Measurements from ENCODE around the gene PATL2. TPM values are rescaled to one million over a fixed set of nuclear protein-coding genes. Genes with fewer than 3 reads are reported as not detected.

Gene PATL2
- total RNA-seq, 1 experiment from 2014 or later: 0.49 TPM

GRCh38 chr15:44656298-44656697 lies 54.8 kb downstream of the PATL2 start:
- peaks cover 11% of the 10 kb centered on the region for H3K36me3 ChIP-seq (ENCODE audit: control insufficient read depth, insufficient read depth, low read length)

GRCh38 chr15:44654858-44655257 lies 56.3 kb downstream of the PATL2 start:
- Histone ChIP-seq H3K27me3 (ENCODE audit: control insufficient read depth, insufficient read depth, low read length) (no peaks in the 10 kb centered on the region), H3K36me3 (ENCODE audit: control insufficient read depth, insufficient read depth, low read length) (peaks cover 11% of the 10 kb centered on the region), H3K4me3 (ENCODE audit: low read depth in 2 of 2, low read length in 2 of 2) (no peak overlapping the region), H3K27ac (ENCODE audit: low read length) (no peak overlapping the region), H3K9me3 (ENCODE audit: control insufficient read depth, insufficient read depth, low read depth, low read length) (no peaks in the 10 kb centered on the region), H3K4me1 (ENCODE audit: control insufficient read depth, insufficient read depth, low read length) (no peaks in the 10 kb centered on the region)
- no peak for TF ChIP-seq CTCF (IDR thresholded peaks at IDR 0.05)
- no peak for TF ChIP-seq REST (IDR thresholded peaks at IDR 0.05; ENCODE audit: insufficient read depth in 1 of 2, low read depth in 2 of 2, low read length in 1 of 2)
- TF ChIP-seq TCF7L2 (IDR thresholded peaks at IDR 0.05; ENCODE audit: low read depth, low read length): no peak
- no peak for TF ChIP-seq POLR2AphosphoS5 (IDR thresholded peaks at IDR 0.05; ENCODE audit: low read depth, low read length)
- no peak for TF ChIP-seq SIN3A (IDR thresholded peaks at IDR 0.05; ENCODE audit: borderline replicate concordance, insufficient read depth, low read depth, low read length)
- no peak for DNase-seq (ENCODE audit: low read depth, low spot score)
- in situ Hi-C loops (cut with HindIII; ENCODE audit: low pct_unique_long_range_greater_than_20kb, low sequenced_read_pairs): no loop called here
- POLR2A ChIA-PET: interaction anchor here (0.6 kb wide), 1 partner anchor 77 kb away, joined by 3 read pairs; no protein-coding TSS in a partner anchor
- CTCF ChIA-PET: no interaction called here
- no TSS peak for BruUV-seq (replicated peaks)
- intact Hi-C loops (cut with micrococcal nuclease; ENCODE audit: unreplicated experiment): no loop called here
- no peak for ATAC-seq

More at GRCh38 chr15:44656298-44656697, 54.8 kb downstream of the PATL2 start:
- no peak for TF ChIP-seq CTCF (IDR thresholded peaks at IDR 0.05)
- TF ChIP-seq REST (IDR thresholded peaks at IDR 0.05; ENCODE audit: insufficient read depth in 1 of 2, low read depth in 2 of 2, low read length in 1 of 2): no peak
- no peak for TF ChIP-seq SIN3A (IDR thresholded peaks at IDR 0.05; ENCODE audit: borderline replicate concordance, insufficient read depth, low read depth, low read length)
- TF ChIP-seq POLR2AphosphoS5 (IDR thresholded peaks at IDR 0.05; ENCODE audit: low read depth, low read length): no peak
- no peak for TF ChIP-seq TCF7L2 (IDR thresholded peaks at IDR 0.05; ENCODE audit: low read depth, low read length)
- CTCF ChIA-PET: no interaction called here
- DNase-seq (ENCODE audit: low read depth, low spot score) (no peak), ATAC-seq (no peak)
- no peaks in the 10 kb centered on the region for H3K27me3 ChIP-seq (ENCODE audit: control insufficient read depth, insufficient read depth, low read length)
- in situ Hi-C loops (cut with HindIII; ENCODE audit: low pct_unique_long_range_greater_than_20kb, low sequenced_read_pairs) (no loop called here), intact Hi-C loops (cut with micrococcal nuclease; ENCODE audit: unreplicated experiment) (no loop called here)
- H3K27ac ChIP-seq (ENCODE audit: low read length): no peak overlapping the region
- H3K9me3 ChIP-seq (ENCODE audit: control insufficient read depth, insufficient read depth, low read depth, low read length): no peaks in the 10 kb centered on the region
- no peak overlapping the region for H3K4me3 ChIP-seq (ENCODE audit: low read depth in 2 of 2, low read length in 2 of 2)
- H3K4me1 ChIP-seq (ENCODE audit: control insufficient read depth, insufficient read depth, low read length): no peaks in the 10 kb centered on the region
- BruUV-seq (replicated peaks): no TSS peak
- POLR2A ChIA-PET: interaction anchor here (0.6 kb wide), 1 partner anchor 80 kb away, joined by 4 read pairs; the partner anchor contains the start of gene TRIM69

All from Panc1 (cell line).